NCI-H146 (cell line): ENCODE measurements around the gene RASSF7.
A peak's percentile ranks its signal among the peaks of the same experiment; 100 is the strongest.
"Not testable (repeated sequence)": the region's sequence is repeated elsewhere in the genome, so short reads cannot be mapped to it uniquely, and the experiment has no call there.

ENCODE experiments used
- DNase-seq: peaks from one replicate; lab custom pipeline; 2025; lab: John Stamatoyannopoulos, UW

RASSF7 gene

GRCh38 chr11:567011-567628 is 6.3 kb downstream of the RASSF7 start:
- DNase-seq, result no peak

GRCh38 chr11:567629-568292 is 7.0 kb downstream of the RASSF7 start:
- DNase-seq, result peak; percentile 68

GRCh38 chr11:568306-569157 is 7.8 kb downstream of the RASSF7 start:
- peak; percentile 96 for DNase-seq

- no peak for DNase-seq
Measured at GRCh38 chr11:569158-569885, 8.6 kb downstream of the RASSF7 start.

GRCh38 chr11:571802-572185 is 11.0 kb downstream of the RASSF7 start:
- DNase-seq, result no peak

GRCh38 chr11:573146-573759 is 12.5 kb downstream of the RASSF7 start:
- DNase-seq, result no peak

- DNase-seq, result not testable (repeated sequence)
Measured at GRCh38 chr11:574031-574570, 13.3 kb downstream of the RASSF7 start.

GRCh38 chr11:574632-575312 is 14.0 kb downstream of the RASSF7 start:
- DNase-seq, result peak; percentile 48

GRCh38 chr11:575313-575995 is 14.7 kb downstream of the RASSF7 start:
- DNase-seq, result peak; percentile 90

GRCh38 chr11:575996-576768 is 15.4 kb downstream of the RASSF7 start, which contains the start of gene PHRF1:
Gene PHRF1 (plus strand): TSS chr11:576470. CDS start chr11:581513, 5,043 bp downstream.
- peak; percentile 94 for DNase-seq

- DNase-seq, result no peak
Measured at GRCh38 chr11:576811-577610, 16.2 kb downstream of the RASSF7 start.

- no peak for DNase-seq
Measured at GRCh38 chr11:577611-577894, 16.8 kb downstream of the RASSF7 start.

- no peak for DNase-seq
Measured at GRCh38 chr11:578276-579035, 17.7 kb downstream of the RASSF7 start.

GRCh38 chr11:579830-580601 is 19.2 kb downstream of the RASSF7 start:
- no peak for DNase-seq

- DNase-seq, result no peak
Measured at GRCh38 chr11:581342-581741, 20.6 kb downstream of the RASSF7 start.

GRCh38 chr11:581752-582151 is 21.0 kb downstream of the RASSF7 start:
- DNase-seq, result no peak

- no peak for DNase-seq
Measured at GRCh38 chr11:584287-584686, 23.5 kb downstream of the RASSF7 start.
